ENCODE measurements around the gene C19orf18.
"Not testable (repeated sequence)": the region's sequence is repeated elsewhere in the genome, so short reads cannot be mapped to it uniquely, and the experiment has no call there.

Gene C19orf18
- long read RNA-seq, donor 1, result 0 reads
- long read RNA-seq, donor 2, result 0 reads
- long read RNA-seq, donor 3, result 0 reads
- long read RNA-seq, donor 4, result 0 reads
- long read RNA-seq, donor 5, result 0 reads
- long read RNA-seq, donor 6, result 0 reads
- long read RNA-seq, donor 7, result 0 reads
- long read RNA-seq, donor 8, result 0 reads

GRCh38 chr19:57974434-57974833, at the start of gene C19orf18:
Gene C19orf18, minus strand, starts transcription at chr19:57974534. Its CDS starts 102 bp downstream, at chr19:57974432.
- DNase-seq, result no peak

- no peak for DNase-seq
Measured at GRCh38 chr19:58022283-58022660, 47.9 kb upstream of the C19orf18 start.

- DNase-seq, result peak; percentile 45
Measured at GRCh38 chr19:58021541-58022282, 47.4 kb upstream of the C19orf18 start.

- DNase-seq, result no peak
Measured at GRCh38 chr19:58020129-58020528, 45.8 kb upstream of the C19orf18 start.

GRCh38 chr19:58014141-58014540, 39.8 kb upstream of the C19orf18 start:
- DNase-seq, result no peak

- no peak for DNase-seq
Measured at GRCh38 chr19:58010507-58010906, 36.2 kb upstream of the C19orf18 start.

GRCh38 chr19:58009666-58010301, 35.5 kb upstream of the C19orf18 start:
- peak; percentile 87 for DNase-seq

- no peak for DNase-seq
Measured at GRCh38 chr19:58009301-58009665, 34.9 kb upstream of the C19orf18 start.

- DNase-seq, result not testable (repeated sequence)
Measured at GRCh38 chr19:58008877-58009276, 34.5 kb upstream of the C19orf18 start.

- DNase-seq, result no peak
Measured at GRCh38 chr19:58007285-58007684, 33.0 kb upstream of the C19orf18 start.

GRCh38 chr19:58003174-58003828, 29.0 kb upstream of the C19orf18 start:
- DNase-seq, result no peak

- peak; percentile 98 for DNase-seq
Measured at GRCh38 chr19:58002384-58003173, 28.2 kb upstream of the C19orf18 start, which contains the start of gene ZNF606. Gene ZNF606, minus strand, starts transcription at chr19:58002820. Its CDS starts 1,501 bp downstream, at chr19:58001319.

- DNase-seq, result no peak
Measured at GRCh38 chr19:58001895-58002369, 27.6 kb upstream of the C19orf18 start.

GRCh38 chr19:58000677-58001076, 26.3 kb upstream of the C19orf18 start:
- no peak for DNase-seq

- DNase-seq, result no peak
Measured at GRCh38 chr19:57992841-57993240, 18.5 kb upstream of the C19orf18 start.

- no peak for DNase-seq
Measured at GRCh38 chr19:57978586-57979289, 4.4 kb upstream of the C19orf18 start.

GRCh38 chr19:57964761-57965160, 9.6 kb downstream of the C19orf18 start:
- no peak for DNase-seq

- DNase-seq, result no peak
Measured at GRCh38 chr19:57961785-57962184, 12.5 kb downstream of the C19orf18 start.

- DNase-seq, result no peak
Measured at GRCh38 chr19:57954996-57955395, 19.3 kb downstream of the C19orf18 start.

GRCh38 chr19:57949702-57950101, 24.6 kb downstream of the C19orf18 start:
- DNase-seq, result no peak

- no peak for DNase-seq
Measured at GRCh38 chr19:57949296-57949695, 25.0 kb downstream of the C19orf18 start.
